Neural cell (in vitro differentiated cells): ENCODE results near the gene CPEB4. TPM values are rescaled to one million over a fixed set of nuclear protein-coding genes. Genes with fewer than 3 reads are reported as not detected.

ENCODE experiments used
- H2AFZ ChIP-seq: fragments of 200-600, 300-800 bp; sonication (generic), shearing (Covaris generic); 2 replicates; pipeline ENCODE4 v1.6.0; 2014; ENCODE audit warnings: low read depth, mild to moderate bottlenecking, antibody characterized with exemption, low read length, moderate library complexity
- H3F3A ChIP-seq: fragments of 200-600 bp; shearing (Covaris generic); 2 replicates; pipeline ENCODE4 v1.6.1; 2016; ENCODE audit warnings: mild to moderate bottlenecking, moderate library complexity, mixed read lengths, antibody characterized with exemption, low read length; ENCODE audit not compliant: insufficient read depth, poor library complexity, severe bottlenecking
- H3K27ac ChIP-seq: fragments of 200-600, 300-800 bp; sonication (generic), shearing (Covaris generic); 2 replicates; pipeline ENCODE4 v1.5.1; 2014; ENCODE audit warnings: mild to moderate bottlenecking, low read length, moderate library complexity
- H3K27me3 ChIP-seq: fragments of 300-800, 200-600 bp; sonication (generic), shearing (Covaris generic); 2 replicates; pipeline ENCODE4 v1.6.0; 2014; ENCODE audit warnings: mild to moderate bottlenecking, low read depth, low read length, moderate library complexity; ENCODE audit not compliant: insufficient read depth
- H3K36me3 ChIP-seq: fragments of 300-800, 200-600 bp; sonication (generic), shearing (Covaris generic); 2 replicates; pipeline ENCODE4 v1.5.1; 2014; ENCODE audit warnings: mild to moderate bottlenecking, antibody characterized with exemption, low read length, moderate library complexity; ENCODE audit not compliant: insufficient read depth
- H3K4me2 ChIP-seq: fragments of 300-800, 200-600 bp; sonication (generic), shearing (Covaris generic); 2 replicates; pipeline ENCODE4 v1.6.0; 2014; ENCODE audit warnings: mild to moderate bottlenecking, low read length
- H3K4me3 ChIP-seq: fragments of 300-800, 200-600 bp; sonication (generic), shearing (Covaris generic); 2 replicates; pipeline ENCODE4 v1.5.1; 2014; ENCODE audit warnings: mild to moderate bottlenecking, low read length, moderate library complexity
- H3K79me2 ChIP-seq: fragments of 200-600 bp; shearing (Covaris generic); replicated peaks from 2 replicates; pipeline ENCODE4 v1.6.0; 2014; ENCODE audit warnings: mild to moderate bottlenecking, low read length, moderate library complexity; ENCODE audit not compliant: insufficient read depth
- H3K9ac ChIP-seq: fragments of 300-800, 200-600 bp; sonication (generic), shearing (Covaris generic); 2 replicates; pipeline ENCODE4 v1.6.1; 2016; ENCODE audit warnings: mild to moderate bottlenecking, low read length, mixed read lengths
- H3K9me2 ChIP-seq: fragments of 200-600 bp; shearing (Covaris generic); 2 replicates; pipeline ENCODE4 v1.6.1; 2016; ENCODE audit warnings: mild to moderate bottlenecking, low read length, mixed read lengths; ENCODE audit not compliant: insufficient read depth
- H3K9me3 ChIP-seq: fragments of 200-600, 300-800 bp; sonication (generic), shearing (Covaris generic); 2 replicates; pipeline ENCODE4 v1.6.1; 2016; ENCODE audit warnings: mild to moderate bottlenecking, mixed run types, low read length, moderate library complexity, mixed read lengths
- H4K20me1 ChIP-seq: fragments of 200-600 bp; shearing (Covaris generic); 2 replicates; pipeline ENCODE4 v1.6.1; 2016; ENCODE audit warnings: mild to moderate bottlenecking, mixed run types; ENCODE audit not compliant: insufficient read depth
- CTCF ChIP-seq: fragments of 450-650 bp; IDR thresholded peaks from 2 replicates; pipeline ENCODE4 v1.5.1; 2014; ENCODE audit warnings: antibody characterized with exemption, mild to moderate bottlenecking, moderate library complexity; ENCODE audit not compliant: poor library complexity, severe bottlenecking
- EP300 ChIP-seq: fragments of 450-650 bp; conservative IDR thresholded peaks from 2 replicates; pipeline ENCODE4 v1.6.1; 2014; ENCODE audit warnings: antibody characterized with exemption, mild to moderate bottlenecking, moderate library complexity; ENCODE audit not compliant: poor library complexity, severe bottlenecking
- EZH2 ChIP-seq: fragments of 200-600, 300-800 bp; shearing (Covaris generic), sonication (generic); IDR thresholded peaks from 2 replicates; pipeline ENCODE4 v1.6.1; 2014; ENCODE audit warnings: antibody characterized with exemption, low read length, borderline replicate concordance, mild to moderate bottlenecking; ENCODE audit not compliant: insufficient read depth, poor library complexity, severe bottlenecking
- MXI1 ChIP-seq: fragments of 450-650 bp; conservative IDR thresholded peaks from 2 replicates; pipeline ENCODE4 v1.6.1; 2014; ENCODE audit warnings: antibody characterized with exemption, mild to moderate bottlenecking; ENCODE audit not compliant: poor library complexity, severe bottlenecking
- POLR2AphosphoS5 ChIP-seq: IDR thresholded peaks from 2 replicates; pipeline ENCODE4 v1.6.1; 2012
- RAD21 ChIP-seq: fragments of 450-650 bp; conservative IDR thresholded peaks from 2 replicates; pipeline ENCODE4 v1.6.1; 2014; ENCODE audit warnings: antibody characterized with exemption, mild to moderate bottlenecking, moderate library complexity
- SMC3 ChIP-seq: fragments of 450-650 bp; conservative IDR thresholded peaks from 2 replicates; pipeline ENCODE4 v1.6.1; 2014; ENCODE audit warnings: antibody characterized with exemption, mild to moderate bottlenecking, moderate library complexity; ENCODE audit not compliant: poor library complexity
- TAF1 ChIP-seq: IDR thresholded peaks from 2 replicates; pipeline ENCODE4 v1.6.1; 2012; ENCODE audit warnings: low read depth
- polyA plus RNA-seq: library from polyadenylated mRNA; depleted of rRNA; stranded (reverse); fragments of >200 nt; gene quantifications from 2 replicates; pipeline ENCODE4 v1.2.3, GENCODE V29; 2014
- TF ChIP-seq, protein P1 (sequence below): IDR thresholded peaks from 2 replicates; pipeline ENCODE4 v1.6.1; 2012; ENCODE audit warnings: borderline replicate concordance

The CPEB4 gene
- polyA plus RNA-seq, 1 donor from 2014 or later, result 42.2 TPM

DNA sequence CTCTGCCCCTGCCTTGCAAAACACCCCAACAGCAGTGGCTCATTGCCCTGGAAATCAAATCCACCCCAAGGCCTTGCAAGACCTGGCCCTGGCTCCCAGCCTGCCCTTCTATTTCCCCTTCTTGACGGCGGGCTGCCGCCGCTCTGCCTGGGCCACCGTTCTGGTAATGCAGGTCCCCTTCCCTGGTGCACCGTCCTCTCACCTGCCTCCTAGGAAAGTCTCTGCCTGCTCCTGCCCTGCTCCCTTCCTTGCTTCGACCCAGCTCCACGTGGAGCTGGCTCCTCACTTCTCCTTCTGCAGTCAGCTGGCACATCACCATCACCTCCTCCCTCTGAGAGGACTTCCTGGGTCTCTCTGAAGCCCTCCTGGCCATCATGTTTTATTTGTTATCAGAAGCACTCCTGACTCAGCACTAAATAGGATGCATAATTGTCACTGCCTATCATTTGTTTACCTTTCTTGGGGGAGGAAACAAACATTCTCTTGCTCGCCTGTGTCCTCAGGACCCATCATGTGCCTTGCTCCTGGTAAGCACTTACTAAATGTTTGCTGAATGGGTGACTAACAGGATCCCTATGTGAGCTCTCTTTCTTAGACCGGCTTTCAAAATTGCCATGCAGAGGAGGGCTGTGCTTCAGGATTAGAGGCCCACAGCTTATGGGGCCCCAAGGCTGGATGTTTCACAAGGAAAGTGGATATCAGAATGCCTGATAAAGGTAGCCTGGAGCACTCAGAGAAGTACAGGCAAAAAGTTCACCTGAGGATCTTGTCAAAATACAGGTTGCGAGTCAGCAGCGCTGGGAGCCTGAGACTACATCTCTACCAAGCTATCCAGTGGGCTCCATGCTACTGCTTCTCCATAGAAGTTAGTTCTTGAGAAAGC, 81.3 kb downstream of the CPEB4 start:
- Histone ChIP-seq H3K4me2 (no peak overlapping the region), H3K27me3 (no peaks in the 10 kb centered on the region), H3K9me2 (no peaks in the 10 kb centered on the region), H3K4me3 (no peak overlapping the region), H3K9ac (no peak overlapping the region), H3K36me3 (no peaks in the 10 kb centered on the region), H3K79me2 (no peaks in the 10 kb centered on the region), H2AFZ (no peak overlapping the region), H3K27ac (no peak overlapping the region), H4K20me1 (no peaks in the 10 kb centered on the region), H3F3A (no peaks in the 10 kb centered on the region), H3K9me3 (no peaks in the 10 kb centered on the region)
- no peak for TF ChIP-seq SMC3
- no peak for TF ChIP-seq CTCF
- TF ChIP-seq, protein P1, sequence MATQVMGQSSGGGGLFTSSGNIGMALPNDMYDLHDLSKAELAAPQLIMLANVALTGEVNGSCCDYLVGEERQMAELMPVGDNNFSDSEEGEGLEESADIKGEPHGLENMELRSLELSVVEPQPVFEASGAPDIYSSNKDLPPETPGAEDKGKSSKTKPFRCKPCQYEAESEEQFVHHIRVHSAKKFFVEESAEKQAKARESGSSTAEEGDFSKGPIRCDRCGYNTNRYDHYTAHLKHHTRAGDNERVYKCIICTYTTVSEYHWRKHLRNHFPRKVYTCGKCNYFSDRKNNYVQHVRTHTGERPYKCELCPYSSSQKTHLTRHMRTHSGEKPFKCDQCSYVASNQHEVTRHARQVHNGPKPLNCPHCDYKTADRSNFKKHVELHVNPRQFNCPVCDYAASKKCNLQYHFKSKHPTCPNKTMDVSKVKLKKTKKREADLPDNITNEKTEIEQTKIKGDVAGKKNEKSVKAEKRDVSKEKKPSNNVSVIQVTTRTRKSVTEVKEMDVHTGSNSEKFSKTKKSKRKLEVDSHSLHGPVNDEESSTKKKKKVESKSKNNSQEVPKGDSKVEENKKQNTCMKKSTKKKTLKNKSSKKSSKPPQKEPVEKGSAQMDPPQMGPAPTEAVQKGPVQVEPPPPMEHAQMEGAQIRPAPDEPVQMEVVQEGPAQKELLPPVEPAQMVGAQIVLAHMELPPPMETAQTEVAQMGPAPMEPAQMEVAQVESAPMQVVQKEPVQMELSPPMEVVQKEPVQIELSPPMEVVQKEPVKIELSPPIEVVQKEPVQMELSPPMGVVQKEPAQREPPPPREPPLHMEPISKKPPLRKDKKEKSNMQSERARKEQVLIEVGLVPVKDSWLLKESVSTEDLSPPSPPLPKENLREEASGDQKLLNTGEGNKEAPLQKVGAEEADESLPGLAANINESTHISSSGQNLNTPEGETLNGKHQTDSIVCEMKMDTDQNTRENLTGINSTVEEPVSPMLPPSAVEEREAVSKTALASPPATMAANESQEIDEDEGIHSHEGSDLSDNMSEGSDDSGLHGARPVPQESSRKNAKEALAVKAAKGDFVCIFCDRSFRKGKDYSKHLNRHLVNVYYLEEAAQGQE, result no peak
- TF ChIP-seq RAD21, result no peak
- no peak for TF ChIP-seq EZH2

- no peaks in the 10 kb centered on the region for H3K79me2 ChIP-seq
- no peak overlapping the region for H2AFZ ChIP-seq
- H3K27ac ChIP-seq, result no peak overlapping the region
- TF ChIP-seq SMC3 (no peak), TAF1 (no peak), POLR2AphosphoS5 (no peak), MXI1 (no peak), RAD21 (no peak), EZH2 (no peak), CTCF (no peak), EP300 (no peak)
- TF ChIP-seq, protein P1, result no peak
- H3K4me2 ChIP-seq, result no peak overlapping the region
- H3K36me3 ChIP-seq, result no peaks in the 10 kb centered on the region
- H3K4me3 ChIP-seq, result no peak overlapping the region
- no peaks in the 10 kb centered on the region for H3K27me3 ChIP-seq
- no peak overlapping the region for H3K9ac ChIP-seq
- no peaks in the 10 kb centered on the region for H3K9me3 ChIP-seq
- H3K9me2 ChIP-seq, result no peaks in the 10 kb centered on the region
- H4K20me1 ChIP-seq, result no peaks in the 10 kb centered on the region
- H3F3A ChIP-seq, result no peaks in the 10 kb centered on the region
Observed at GRCh38 chr5:173970878-173971650, 82.9 kb downstream of the CPEB4 start.
